Neuronal stem cell (in vitro differentiated cells): ENCODE results near the gene PGS1.
A peak's percentile ranks its signal among the peaks of the same experiment; 100 is the strongest.

Source experiments
- DNase-seq: peaks from one replicate; pipeline ENCODE4 v3.0.0-alpha.2; 2013; ENCODE audit warnings: low spot score
- H2AFZ ChIP-seq: one replicate; pipeline ENCODE4 v1.6.1; 2013; ENCODE audit warnings: mild to moderate bottlenecking, low read length, inconsistent platforms
- H2AK5ac ChIP-seq: 2 replicates; pipeline ENCODE4 v1.6.1; 2013; ENCODE audit warnings: low read depth, mild to moderate bottlenecking, inconsistent platforms, low read length, moderate library complexity, mixed read lengths
- H2BK120ac ChIP-seq: 2 replicates; pipeline ENCODE4 v1.6.1; 2013; ENCODE audit warnings: low read depth, mild to moderate bottlenecking, inconsistent platforms, low read length, moderate library complexity, mixed read lengths
- H2BK12ac ChIP-seq: one replicate; pipeline ENCODE4 v1.6.1; 2013; ENCODE audit warnings: low read length, inconsistent platforms
- H2BK15ac ChIP-seq: 2 replicates; pipeline ENCODE4 v1.6.1; 2013; ENCODE audit warnings: mild to moderate bottlenecking, low read length, inconsistent platforms, mixed read lengths
- H2BK5ac ChIP-seq: one replicate; pipeline ENCODE4 v1.6.1; 2013; ENCODE audit warnings: inconsistent platforms, mild to moderate bottlenecking, low read length, moderate library complexity
- H3K14ac ChIP-seq: one replicate; pipeline ENCODE4 v1.6.1; 2013; ENCODE audit warnings: low read length, inconsistent platforms
- H3K18ac ChIP-seq: 2 replicates; pipeline ENCODE4 v1.6.1; 2013; ENCODE audit warnings: low read length, inconsistent platforms
- H3K23ac ChIP-seq: 2 replicates; pipeline ENCODE4 v1.6.1; 2013; ENCODE audit warnings: low read depth, mild to moderate bottlenecking, mixed read lengths, low read length, inconsistent platforms; ENCODE audit not compliant: poor library complexity
- H3K27ac ChIP-seq: replicated peaks from 3 replicates; pipeline ENCODE4 v1.5.1; 2013; ENCODE audit warnings: low read length, inconsistent platforms
- H3K27me3 ChIP-seq, 3 experiments: 2 replicates each; pipeline ENCODE4 v1.6.1; 2013; ENCODE audit warnings: low read length in 3 of 3, mild to moderate bottlenecking in 2 of 3, inconsistent platforms in 1 of 3, low read depth in 1 of 3, mixed read lengths in 1 of 3, moderate library complexity in 1 of 3; ENCODE audit not compliant: control insufficient read depth in 3 of 3, insufficient read depth in 3 of 3
- H3K36me3 ChIP-seq, 2 donors: replicated peaks in 1 of 2; 2 replicates each; pipeline ENCODE4 v1.6.1; 2013; ENCODE audit warnings: low read length in 2 of 2; ENCODE audit not compliant: control insufficient read depth in 2 of 2, insufficient read depth in 2 of 2
- H3K4ac ChIP-seq: 2 replicates; pipeline ENCODE4 v1.6.1; 2013; ENCODE audit warnings: inconsistent platforms, mild to moderate bottlenecking, low read length, moderate library complexity
- H3K4me1 ChIP-seq, 2 donors: 1 replicate in 1 of 2; 2 replicates in 1 of 2; pipeline ENCODE4 v1.6.1; 2013; ENCODE audit warnings: low read length in 2 of 2, low read depth in 1 of 2; ENCODE audit not compliant: control insufficient read depth in 2 of 2, insufficient read depth in 1 of 2
- H3K4me2 ChIP-seq: one replicate; pipeline ENCODE4 v1.6.1; 2013; ENCODE audit warnings: mild to moderate bottlenecking, low read length, inconsistent platforms; ENCODE audit not compliant: insufficient read depth, poor library complexity, severe bottlenecking
- H3K4me3 ChIP-seq, 2 donors: 2 replicates each; pipeline ENCODE4 v1.5.1; 2013; ENCODE audit warnings: low read length in 2 of 2, mild to moderate bottlenecking in 2 of 2, inconsistent platforms in 1 of 2, moderate library complexity in 1 of 2
- H3K79me1 ChIP-seq: one replicate; pipeline ENCODE4 v1.6.1; 2013; ENCODE audit warnings: low read depth, mild to moderate bottlenecking, inconsistent platforms, low read length, moderate library complexity
- H3K9ac ChIP-seq: one replicate; pipeline ENCODE4 v1.6.1; 2013; ENCODE audit warnings: mild to moderate bottlenecking, low read depth, low read length, inconsistent platforms; ENCODE audit not compliant: poor library complexity
- H3K9me3 ChIP-seq, 2 donors: replicated peaks in 1 of 2; 2 replicates each; pipeline versions ENCODE3 to v1.6.1; 2013; ENCODE audit warnings: low read length in 2 of 2, mild to moderate bottlenecking in 2 of 2, inconsistent platforms in 1 of 2, low read depth in 1 of 2, mixed read lengths in 1 of 2, moderate library complexity in 1 of 2; ENCODE audit not compliant: control insufficient read depth in 2 of 2, insufficient read depth in 1 of 2
- H4K8ac ChIP-seq: one replicate; pipeline ENCODE4 v1.6.1; 2013; ENCODE audit warnings: low read depth, mild to moderate bottlenecking, inconsistent platforms, low read length, moderate library complexity
- H4K91ac ChIP-seq: one replicate; pipeline ENCODE4 v1.6.1; 2013; ENCODE audit warnings: low read length, low read depth, mild to moderate bottlenecking, inconsistent platforms; ENCODE audit not compliant: poor library complexity
- WGBS, 2 donors: extraction: QIAGEN DNeasy Blood & Tissue Kit; methylation state at CpG; one replicate each; pipeline ENCODE4 v1.1.7; 2013; ENCODE audit warnings: missing lambda C conversion rate in 2 of 2, mixed read lengths in 1 of 2; ENCODE audit not compliant: insufficient read length in 2 of 2, insufficient replicate concordance in 1 of 2; ENCODE audit errors: extremely low coverage in 2 of 2; 5-methylcytosine and 5-hydroxymethylcytosine counted together

Gene PGS1

DNA sequence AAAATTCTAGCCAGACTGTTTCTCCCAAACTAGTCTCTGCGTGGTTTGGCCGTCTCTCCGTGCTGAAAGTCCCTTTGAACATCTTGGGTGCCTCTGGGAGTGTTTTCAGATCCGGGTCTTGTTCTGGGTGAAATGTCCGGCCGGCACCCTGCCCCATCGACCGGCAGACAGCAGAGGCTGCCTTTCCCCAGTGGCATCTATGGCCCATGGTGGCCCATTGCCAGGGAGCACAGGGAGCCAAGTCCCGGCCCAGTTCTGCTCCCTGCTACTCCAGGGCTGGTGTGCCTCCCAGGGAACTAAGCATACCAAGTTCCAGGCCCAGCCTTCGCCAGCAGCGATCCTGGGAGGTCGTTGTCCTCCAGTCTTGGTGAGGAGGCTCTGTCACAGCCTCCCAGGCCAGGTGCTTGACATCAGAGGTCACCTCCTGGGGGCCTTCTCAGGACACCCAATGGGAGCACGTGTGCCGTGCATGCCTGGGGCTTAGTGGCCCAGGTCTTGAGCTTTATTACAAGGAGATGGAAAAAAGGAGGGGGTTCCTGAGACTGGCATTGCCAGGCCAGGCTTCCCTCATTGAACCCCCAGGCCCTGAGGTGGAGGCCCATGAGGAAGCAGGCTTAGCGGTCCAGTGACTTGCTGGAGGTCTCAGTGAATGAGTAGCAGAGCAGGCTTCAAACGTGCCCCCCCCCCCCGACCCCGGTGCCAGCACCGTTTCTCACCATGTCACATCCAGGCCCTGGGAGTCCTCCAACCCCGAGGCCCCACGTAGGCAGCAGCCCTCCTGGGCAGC lies 54.0 kb downstream of the PGS1 start:
- no peak overlapping the region for H2AFZ ChIP-seq
- H3K4me2 ChIP-seq, result no peak overlapping the region
- H3K4me3 ChIP-seq, result peak overlapping the region in 1 of 2 donors; percentile 32
- H3K4ac ChIP-seq, result no peak overlapping the region
- H3K79me1 ChIP-seq, result no peaks in the 10 kb centered on the region
- H2BK120ac ChIP-seq, result no peak overlapping the region
- no peaks in the 10 kb centered on the region for H3K27me3 ChIP-seq
- H3K23ac ChIP-seq, result no peak overlapping the region
- H2BK15ac ChIP-seq, result no peak overlapping the region
- peak overlapping the region; percentile 68 for H2AK5ac ChIP-seq
- no peak overlapping the region for H3K18ac ChIP-seq
- H2BK5ac ChIP-seq, result no peak overlapping the region
- H3K4me1 ChIP-seq, result peaks cover 5 to 22% of the 10 kb centered on the region in 2 donors
- no CpG with 5 or more reads among the region's 21 CpGs for WGBS, 2 donors
- peak overlapping the region; percentile 15 for H3K9ac ChIP-seq
- H4K8ac ChIP-seq, result no peak overlapping the region
- no peak overlapping the region for H4K91ac ChIP-seq
- no peak for DNase-seq
- H2BK12ac ChIP-seq, result no peak overlapping the region
- H3K36me3 ChIP-seq, result peaks cover 6 to 18% of the 10 kb centered on the region in 2 donors
- H3K9me3 ChIP-seq, result no peaks in the 10 kb centered on the region
- H3K27ac ChIP-seq, result no peak overlapping the region
- H3K14ac ChIP-seq, result peak overlapping the region; percentile 79

DNA sequence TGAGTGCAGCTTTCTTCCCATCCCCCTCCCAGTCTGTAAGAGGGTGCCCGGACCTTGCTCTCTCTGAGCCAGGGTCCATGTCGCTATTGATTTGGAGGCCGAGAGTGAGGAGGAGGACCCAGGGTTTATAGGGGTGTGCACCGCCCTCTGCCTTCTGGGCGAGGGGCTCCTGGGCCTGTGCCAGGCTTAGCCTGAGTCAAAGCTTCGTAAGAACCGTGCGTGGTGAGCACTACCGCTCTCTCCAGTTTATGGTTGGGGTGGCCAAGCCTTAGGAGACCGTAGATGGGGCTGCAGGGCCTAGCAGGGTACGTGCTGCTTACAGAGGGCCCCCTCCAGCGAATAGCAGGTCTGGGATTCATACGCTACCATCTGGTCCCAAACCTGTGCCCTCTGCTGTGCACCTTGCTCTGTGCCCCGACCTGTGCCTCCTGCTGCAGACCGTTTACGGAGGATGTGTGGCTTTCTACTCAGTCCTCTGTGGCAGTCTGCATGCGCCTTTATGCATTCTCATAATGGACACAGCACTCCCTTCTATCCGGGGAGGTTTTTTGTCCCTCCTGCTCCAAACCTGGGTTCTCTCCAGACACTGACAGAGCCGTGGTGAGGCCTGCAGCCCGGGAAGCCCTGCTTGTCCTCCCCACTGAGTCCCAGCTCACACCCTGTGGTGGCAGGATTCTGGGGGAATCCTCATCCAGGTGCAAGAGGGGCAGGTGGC lies 54.7 kb downstream of the PGS1 start:
- H3K27ac ChIP-seq, result no peak overlapping the region
- peaks cover 6 to 16% of the 10 kb centered on the region in 2 donors for H3K36me3 ChIP-seq
- WGBS, 2 donors, result no CpG with 5 or more reads among the region's 20 CpGs
- H3K4me2 ChIP-seq, result no peak overlapping the region
- no peak overlapping the region for H3K23ac ChIP-seq
- no peak overlapping the region for H2BK12ac ChIP-seq
- no peak overlapping the region for H2BK5ac ChIP-seq
- no peak overlapping the region for H4K91ac ChIP-seq
- no peak overlapping the region for H3K4me3 ChIP-seq
- peaks cover 5 to 20% of the 10 kb centered on the region in 2 donors for H3K4me1 ChIP-seq
- H2AFZ ChIP-seq, result no peak overlapping the region
- no peak for DNase-seq
- H3K9ac ChIP-seq, result no peak overlapping the region
- no peaks in the 10 kb centered on the region for H3K9me3 ChIP-seq
- peak overlapping the region; percentile 68 for H2AK5ac ChIP-seq
- no peaks in the 10 kb centered on the region for H3K27me3 ChIP-seq
- no peak overlapping the region for H2BK15ac ChIP-seq
- H4K8ac ChIP-seq, result no peak overlapping the region
- H3K79me1 ChIP-seq, result no peaks in the 10 kb centered on the region
- H3K4ac ChIP-seq, result no peak overlapping the region
- H2BK120ac ChIP-seq, result no peak overlapping the region
- peak overlapping the region; percentile 24 for H3K18ac ChIP-seq
- H3K14ac ChIP-seq, result peak overlapping the region; percentile 90

DNA sequence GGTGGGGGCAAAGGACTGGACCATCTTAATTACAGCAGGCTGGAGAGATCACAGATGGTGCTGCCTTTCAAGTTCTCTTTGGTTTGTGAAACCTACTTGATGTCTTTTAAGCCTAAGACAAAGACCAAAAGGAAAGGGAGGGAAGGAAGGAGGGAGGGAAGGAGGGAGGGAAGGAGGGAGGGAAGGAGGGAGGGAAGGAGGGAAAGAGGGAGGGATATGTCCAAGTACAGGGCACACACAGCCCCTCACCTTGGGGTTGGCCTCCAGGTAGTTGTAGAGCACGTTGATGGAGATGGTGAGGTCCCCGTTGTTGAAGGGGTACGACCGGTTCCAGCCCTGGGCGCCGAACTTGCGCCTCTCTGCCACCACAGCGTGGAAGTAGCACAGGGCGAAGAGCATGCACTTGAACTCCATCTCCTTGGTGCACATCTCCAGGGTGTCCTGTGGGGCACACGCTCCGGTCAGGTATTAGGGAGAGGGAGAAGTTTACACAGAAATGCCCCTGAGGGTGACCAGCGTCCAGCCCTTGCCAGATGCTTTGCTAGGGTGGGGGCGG lies 55.4 kb downstream of the PGS1 start:
- H2BK5ac ChIP-seq, result no peak overlapping the region
- H3K9me3 ChIP-seq, result no peaks in the 10 kb centered on the region
- H2AK5ac ChIP-seq, result no peak overlapping the region
- peak overlapping the region; percentile 60 for H3K18ac ChIP-seq
- no peak overlapping the region for H3K9ac ChIP-seq
- H3K4me1 ChIP-seq, result peaks cover 5 to 14% of the 10 kb centered on the region in 2 donors
- H4K8ac ChIP-seq, result no peak overlapping the region
- H3K79me1 ChIP-seq, result no peaks in the 10 kb centered on the region
- H3K4me3 ChIP-seq, result no peak overlapping the region
- H2BK120ac ChIP-seq, result no peak overlapping the region
- peaks cover 6 to 10% of the 10 kb centered on the region in 2 donors for H3K36me3 ChIP-seq
- H3K4ac ChIP-seq, result no peak overlapping the region
- H2AFZ ChIP-seq, result no peak overlapping the region
- peak overlapping the region; percentile 39 for H3K14ac ChIP-seq
- WGBS, 2 donors, result no CpG with 5 or more reads among the region's 13 CpGs
- no peaks in the 10 kb centered on the region for H3K27me3 ChIP-seq
- DNase-seq, result no peak
- no peak overlapping the region for H2BK15ac ChIP-seq
- no peak overlapping the region for H4K91ac ChIP-seq
- H3K23ac ChIP-seq, result peak overlapping the region; percentile 52
- no peak overlapping the region for H2BK12ac ChIP-seq
- no peak overlapping the region for H3K27ac ChIP-seq
- no peak overlapping the region for H3K4me2 ChIP-seq
